Measurements from ENCODE around the gene CYP11A1.

CYP11A1 gene

GRCh38 chr15:74349241-74349778 is 18.1 kb downstream of the CYP11A1 start:
- no peaks in the 10 kb centered on the region for H3K36me3 ChIP-seq (ENCODE audit: insufficient read depth, low read length)
- no peak overlapping the region for H3K4me3 ChIP-seq (ENCODE audit: low read length)
- no peaks in the 10 kb centered on the region for H3K9me3 ChIP-seq (replicated peaks; ENCODE audit: low read length)
- H3K4me1 ChIP-seq (ENCODE audit: control insufficient read depth, insufficient read depth, low read length), result no peaks in the 10 kb centered on the region
- H3K9ac ChIP-seq (ENCODE audit: low read depth, low read length), result no peak overlapping the region
- no peak overlapping the region for H3K4me2 ChIP-seq (ENCODE audit: low read length)
- H3K27me3 ChIP-seq (ENCODE audit: control insufficient read depth, insufficient read depth, low read length), result peaks cover 52% of the 10 kb centered on the region

- Histone ChIP-seq H3K9ac (ENCODE audit: low read depth, low read length) (no peak overlapping the region), H3K4me3 (ENCODE audit: low read length) (no peak overlapping the region), H3K9me3 (replicated peaks; ENCODE audit: low read length) (no peaks in the 10 kb centered on the region), H3K36me3 (ENCODE audit: insufficient read depth, low read length) (no peaks in the 10 kb centered on the region), H3K27me3 (ENCODE audit: control insufficient read depth, insufficient read depth, low read length) (peaks cover 56% of the 10 kb centered on the region), H3K4me1 (ENCODE audit: control insufficient read depth, insufficient read depth, low read length) (no peaks in the 10 kb centered on the region), H3K4me2 (ENCODE audit: low read length) (no peak overlapping the region)
Measured at GRCh38 chr15:74347757-74348250, 19.6 kb downstream of the CYP11A1 start.

GRCh38 chr15:74345051-74345450 is 22.4 kb downstream of the CYP11A1 start:
- no peaks in the 10 kb centered on the region for H3K9me3 ChIP-seq (replicated peaks; ENCODE audit: low read length)

GRCh38 chr15:74343797-74344127 is 23.7 kb downstream of the CYP11A1 start:
- H3K36me3 ChIP-seq (ENCODE audit: insufficient read depth, low read length), result no peaks in the 10 kb centered on the region

More at GRCh38 chr15:74345051-74345450, 22.4 kb downstream of the CYP11A1 start:
- Histone ChIP-seq H3K4me3 (ENCODE audit: low read length) (no peak overlapping the region), H3K9ac (ENCODE audit: low read depth, low read length) (no peak overlapping the region), H3K4me1 (ENCODE audit: control insufficient read depth, insufficient read depth, low read length) (no peaks in the 10 kb centered on the region), H3K27me3 (ENCODE audit: control insufficient read depth, insufficient read depth, low read length) (peaks cover 53% of the 10 kb centered on the region), H3K36me3 (ENCODE audit: insufficient read depth, low read length) (no peaks in the 10 kb centered on the region), H3K4me2 (ENCODE audit: low read length) (no peak overlapping the region)

GRCh38 chr15:74343127-74343796 is 24.2 kb downstream of the CYP11A1 start:
- H3K36me3 ChIP-seq (ENCODE audit: insufficient read depth, low read length), result no peaks in the 10 kb centered on the region
- no peaks in the 10 kb centered on the region for H3K4me1 ChIP-seq (ENCODE audit: control insufficient read depth, insufficient read depth, low read length)
- no peaks in the 10 kb centered on the region for H3K9me3 ChIP-seq (replicated peaks; ENCODE audit: low read length)
- no peak overlapping the region for H3K4me2 ChIP-seq (ENCODE audit: low read length)
- no peak overlapping the region for H3K4me3 ChIP-seq (ENCODE audit: low read length)
- no peak overlapping the region for H3K9ac ChIP-seq (ENCODE audit: low read depth, low read length)
- H3K27me3 ChIP-seq (ENCODE audit: control insufficient read depth, insufficient read depth, low read length), result peaks cover 43% of the 10 kb centered on the region

More at GRCh38 chr15:74343797-74344127, 23.7 kb downstream of the CYP11A1 start:
- Histone ChIP-seq H3K4me1 (ENCODE audit: control insufficient read depth, insufficient read depth, low read length) (no peaks in the 10 kb centered on the region), H3K9me3 (replicated peaks; ENCODE audit: low read length) (no peaks in the 10 kb centered on the region), H3K4me2 (ENCODE audit: low read length) (no peak overlapping the region), H3K9ac (ENCODE audit: low read depth, low read length) (no peak overlapping the region), H3K4me3 (ENCODE audit: low read length) (no peak overlapping the region), H3K27me3 (ENCODE audit: control insufficient read depth, insufficient read depth, low read length) (peaks cover 48% of the 10 kb centered on the region)

GRCh38 chr15:74340150-74340549 is 27.3 kb downstream of the CYP11A1 start:
- Histone ChIP-seq H3K4me2 (ENCODE audit: low read length) (no peak overlapping the region), H3K36me3 (ENCODE audit: insufficient read depth, low read length) (no peaks in the 10 kb centered on the region), H3K4me3 (ENCODE audit: low read length) (no peak overlapping the region), H3K4me1 (ENCODE audit: control insufficient read depth, insufficient read depth, low read length) (peaks cover 11% of the 10 kb centered on the region), H3K9ac (ENCODE audit: low read depth, low read length) (no peak overlapping the region), H3K27me3 (ENCODE audit: control insufficient read depth, insufficient read depth, low read length) (peaks cover 40% of the 10 kb centered on the region), H3K9me3 (replicated peaks; ENCODE audit: low read length) (no peaks in the 10 kb centered on the region)

- H3K9me3 ChIP-seq (replicated peaks; ENCODE audit: low read length), result no peaks in the 10 kb centered on the region
- no peak overlapping the region for H3K4me3 ChIP-seq (ENCODE audit: low read length)
- no peaks in the 10 kb centered on the region for H3K36me3 ChIP-seq (ENCODE audit: insufficient read depth, low read length)
- peaks cover 11% of the 10 kb centered on the region for H3K4me1 ChIP-seq (ENCODE audit: control insufficient read depth, insufficient read depth, low read length)
- no peak overlapping the region for H3K4me2 ChIP-seq (ENCODE audit: low read length)
- peaks cover 36% of the 10 kb centered on the region for H3K27me3 ChIP-seq (ENCODE audit: control insufficient read depth, insufficient read depth, low read length)
- no peak overlapping the region for H3K9ac ChIP-seq (ENCODE audit: low read depth, low read length)
Measured at GRCh38 chr15:74339371-74339770, 28.1 kb downstream of the CYP11A1 start.

GRCh38 chr15:74338676-74339075 is 28.8 kb downstream of the CYP11A1 start:
- Histone ChIP-seq H3K4me2 (ENCODE audit: low read length) (no peak overlapping the region), H3K4me1 (ENCODE audit: control insufficient read depth, insufficient read depth, low read length) (peaks cover 11% of the 10 kb centered on the region), H3K9me3 (replicated peaks; ENCODE audit: low read length) (no peaks in the 10 kb centered on the region), H3K27me3 (ENCODE audit: control insufficient read depth, insufficient read depth, low read length) (peaks cover 37% of the 10 kb centered on the region), H3K4me3 (ENCODE audit: low read length) (no peak overlapping the region), H3K9ac (ENCODE audit: low read depth, low read length) (no peak overlapping the region), H3K36me3 (ENCODE audit: insufficient read depth, low read length) (no peaks in the 10 kb centered on the region)

GRCh38 chr15:74337607-74338211 is 29.7 kb downstream of the CYP11A1 start:
- no peaks in the 10 kb centered on the region for H3K9me3 ChIP-seq (replicated peaks; ENCODE audit: low read length)
- H3K4me3 ChIP-seq (ENCODE audit: low read length), result no peak overlapping the region
- peaks cover 11% of the 10 kb centered on the region for H3K4me1 ChIP-seq (ENCODE audit: control insufficient read depth, insufficient read depth, low read length)
- no peak overlapping the region for H3K9ac ChIP-seq (ENCODE audit: low read depth, low read length)
- H3K4me2 ChIP-seq (ENCODE audit: low read length), result no peak overlapping the region
- H3K36me3 ChIP-seq (ENCODE audit: insufficient read depth, low read length), result no peaks in the 10 kb centered on the region
- H3K27me3 ChIP-seq (ENCODE audit: control insufficient read depth, insufficient read depth, low read length), result peaks cover 40% of the 10 kb centered on the region

- peak overlapping the region; percentile 42 for H3K4me2 ChIP-seq (ENCODE audit: low read length)
- H3K9me3 ChIP-seq (replicated peaks; ENCODE audit: low read length), result no peaks in the 10 kb centered on the region
- peaks cover 11% of the 10 kb centered on the region for H3K4me1 ChIP-seq (ENCODE audit: control insufficient read depth, insufficient read depth, low read length)
- no peaks in the 10 kb centered on the region for H3K36me3 ChIP-seq (ENCODE audit: insufficient read depth, low read length)
- H3K27me3 ChIP-seq (ENCODE audit: control insufficient read depth, insufficient read depth, low read length), result peaks cover 41% of the 10 kb centered on the region
- no peak overlapping the region for H3K9ac ChIP-seq (ENCODE audit: low read depth, low read length)
- no peak overlapping the region for H3K4me3 ChIP-seq (ENCODE audit: low read length)
Measured at GRCh38 chr15:74337146-74337545, 30.3 kb downstream of the CYP11A1 start.

GRCh38 chr15:74336061-74337005 is 31.1 kb downstream of the CYP11A1 start:
- peaks cover 11% of the 10 kb centered on the region for H3K4me1 ChIP-seq (ENCODE audit: control insufficient read depth, insufficient read depth, low read length)
- H3K9ac ChIP-seq (ENCODE audit: low read depth, low read length), result no peak overlapping the region
- H3K27me3 ChIP-seq (ENCODE audit: control insufficient read depth, insufficient read depth, low read length), result peaks cover 39% of the 10 kb centered on the region
- H3K36me3 ChIP-seq (ENCODE audit: insufficient read depth, low read length), result no peaks in the 10 kb centered on the region
- no peak overlapping the region for H3K4me3 ChIP-seq (ENCODE audit: low read length)
- no peaks in the 10 kb centered on the region for H3K9me3 ChIP-seq (replicated peaks; ENCODE audit: low read length)
- peak overlapping the region; percentile 42 for H3K4me2 ChIP-seq (ENCODE audit: low read length)

All from skeletal muscle satellite cell (primary cell).